HuH-7 (cell line): ENCODE results near the gene SQOR.

Experiments
- DNase-seq: peaks from one replicate; pipeline ENCODE4 v3.0.0; 2011; ENCODE audit warnings: low spot score

The SQOR gene

GRCh38 chr15:45660231-45660979 is 25.6 kb downstream of the SQOR start:
- DNase-seq = no peak

- no peak for DNase-seq
Observed at GRCh38 chr15:45662375-45662774, 27.5 kb downstream of the SQOR start.

GRCh38 chr15:45664451-45664850 is 29.6 kb downstream of the SQOR start:
- DNase-seq = no peak

GRCh38 chr15:45665261-45665660 is 30.4 kb downstream of the SQOR start:
- DNase-seq = no peak

DNA sequence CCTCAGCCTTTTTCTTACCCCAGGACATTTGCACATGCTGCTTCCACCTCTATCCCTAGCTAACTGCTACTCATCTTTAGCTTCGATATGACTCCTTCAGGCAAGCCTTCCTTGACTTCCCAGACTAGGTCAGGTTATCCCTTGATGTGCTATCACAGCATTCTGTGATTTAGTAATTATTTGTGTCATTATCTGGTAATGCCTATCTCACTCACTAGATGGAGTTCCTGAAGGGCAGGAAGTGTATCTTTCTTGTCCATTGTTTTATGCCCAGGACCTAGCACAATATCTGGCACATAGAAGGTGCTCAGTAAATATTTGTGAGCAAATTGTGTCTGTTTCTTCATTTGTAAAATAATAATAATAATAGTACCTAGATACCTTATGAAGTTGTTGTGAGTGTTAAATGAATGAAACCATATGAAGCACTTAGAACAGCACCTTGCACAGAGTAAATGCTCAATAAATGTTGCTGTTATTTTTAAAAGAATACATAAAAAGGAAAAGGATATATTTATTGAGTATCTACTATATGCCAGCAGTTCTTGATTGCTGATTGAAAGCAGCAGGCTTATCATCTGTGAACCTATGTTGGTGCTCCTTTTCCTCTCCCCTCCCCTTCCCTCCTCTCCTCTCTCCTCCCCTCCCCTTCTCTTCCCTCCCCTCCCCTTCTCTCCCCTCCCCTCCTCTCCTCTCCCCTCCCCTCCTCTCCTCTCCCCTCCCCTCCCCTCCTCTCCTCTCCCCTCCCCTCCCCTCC is 31.5 kb downstream of the SQOR start:
- DNase-seq = no peak

DNA sequence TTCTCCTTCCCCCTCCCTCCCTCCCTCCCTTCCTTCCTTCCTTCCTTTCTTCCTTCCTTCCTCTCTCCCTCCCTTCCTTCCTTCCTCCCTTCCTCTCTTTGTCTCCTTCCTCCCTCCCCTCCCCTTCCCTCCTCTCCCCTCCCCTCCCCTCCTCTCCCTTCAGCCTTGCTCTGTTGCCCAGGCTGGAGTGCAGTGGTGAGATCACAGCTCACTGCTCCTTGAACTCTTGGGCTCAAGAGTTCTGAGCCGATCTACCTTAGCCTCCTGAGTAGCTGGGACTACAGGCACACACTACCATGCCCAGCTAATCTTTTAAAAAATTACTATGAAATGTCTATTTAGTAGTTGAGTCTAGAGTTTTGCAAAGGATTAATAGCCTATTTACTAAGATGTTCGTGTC is 32.2 kb downstream of the SQOR start:
- no peak for DNase-seq

- DNase-seq = no peak
Observed at GRCh38 chr15:45668386-45668785, 33.6 kb downstream of the SQOR start.

DNA sequence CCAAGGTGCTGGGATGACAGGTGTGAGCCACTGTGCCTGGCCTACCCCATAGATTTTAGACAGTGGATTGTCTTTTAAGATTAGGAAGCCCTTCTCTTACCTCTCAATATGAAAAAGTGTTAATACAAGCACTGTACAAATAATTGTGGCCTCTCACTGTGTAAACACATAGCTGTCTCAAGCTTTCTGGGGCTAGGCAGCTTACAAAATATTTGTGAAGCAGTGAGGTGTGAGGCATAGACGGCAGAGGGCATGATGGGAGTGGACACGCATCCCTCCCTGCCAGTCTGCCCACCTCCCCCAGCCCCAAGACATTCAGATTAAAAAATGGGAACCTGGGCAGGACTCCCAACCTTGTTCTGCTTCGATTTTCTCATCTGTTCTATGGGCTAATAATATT is 34.6 kb downstream of the SQOR start:
- no peak for DNase-seq

- DNase-seq = no peak
Observed at GRCh38 chr15:45670091-45670490, 35.3 kb downstream of the SQOR start.

GRCh38 chr15:45670511-45670910 is 35.7 kb downstream of the SQOR start:
- DNase-seq = no peak

GRCh38 chr15:45674677-45675076 is 39.8 kb downstream of the SQOR start:
- DNase-seq = no peak

DNA sequence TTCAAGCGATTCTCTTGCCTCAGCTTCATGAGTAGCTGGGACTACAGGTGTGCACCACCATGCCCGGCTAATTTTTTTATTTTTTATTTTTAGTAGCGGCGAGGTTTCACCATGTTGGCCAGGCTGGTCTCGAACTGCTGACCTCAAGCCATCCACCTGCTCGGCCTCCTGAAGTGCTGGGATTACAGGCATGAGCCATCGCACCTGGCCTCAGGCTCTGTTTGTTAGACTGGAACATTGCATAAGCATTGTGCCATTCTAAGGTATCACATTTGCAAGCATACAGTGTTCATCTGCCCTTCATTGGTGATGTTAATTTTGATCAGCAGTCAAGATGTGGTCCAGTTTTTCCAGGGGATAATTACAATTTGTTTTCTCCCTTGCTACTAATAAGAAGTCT is 43.0 kb downstream of the SQOR start:
- DNase-seq = no peak

- DNase-seq = no peak
Observed at GRCh38 chr15:45678459-45679178, 43.8 kb downstream of the SQOR start.

- no peak for DNase-seq
Observed at GRCh38 chr15:45684533-45684932, 49.7 kb downstream of the SQOR start.

DNA sequence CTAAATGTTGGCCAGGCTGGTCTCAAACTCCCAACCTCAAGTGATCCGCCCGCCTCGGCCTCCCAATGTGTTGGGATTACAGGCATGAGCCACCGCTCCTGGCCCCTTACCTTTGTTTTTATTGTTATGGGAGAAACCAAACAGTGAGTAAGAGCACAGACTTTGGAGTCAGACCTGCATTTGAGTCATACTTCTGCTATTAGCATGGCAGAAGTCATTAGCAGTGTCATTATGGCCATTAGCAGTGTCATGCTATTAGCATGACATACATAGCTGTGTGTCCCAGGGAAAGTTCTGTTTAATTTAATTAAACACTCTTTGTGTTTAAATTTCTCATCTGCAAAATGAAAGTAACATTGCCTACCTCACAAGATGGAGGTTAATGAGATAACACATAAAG is 54.8 kb downstream of the SQOR start:
- no peak for DNase-seq

DNA sequence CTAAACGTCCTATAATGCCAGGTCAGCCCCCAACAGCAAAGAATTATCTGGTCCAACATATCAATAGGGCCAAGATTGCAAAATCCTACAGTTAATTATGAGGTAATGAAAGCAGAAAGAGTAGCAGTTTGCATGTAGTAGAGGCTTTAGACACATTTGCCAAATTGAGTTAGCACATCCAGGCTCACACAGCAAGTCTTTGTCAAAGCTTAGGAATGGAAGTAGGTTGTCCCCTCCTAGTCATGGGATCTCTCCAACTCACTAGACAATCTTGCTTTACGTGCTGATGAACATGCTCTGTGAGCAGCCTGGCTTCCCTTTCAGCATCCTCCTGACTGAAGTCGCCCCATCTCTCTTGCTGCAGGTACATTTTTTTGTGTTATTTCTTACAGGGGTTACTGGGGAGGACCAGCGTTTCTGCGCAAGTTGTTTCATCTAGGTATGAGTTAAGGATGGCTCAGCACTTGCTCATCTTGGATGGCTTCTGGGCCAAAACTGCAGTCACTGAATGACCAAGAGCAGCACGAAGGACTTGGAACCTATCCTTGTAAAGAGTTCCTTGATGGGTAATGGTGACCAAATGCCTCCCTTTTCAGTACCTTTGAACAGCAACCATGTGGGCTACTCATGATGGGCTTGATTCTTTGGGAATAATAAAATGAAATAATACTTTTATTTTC is 55.9 kb downstream of the SQOR start:
- DNase-seq = no peak

GRCh38 chr15:45701108-45701507 is 66.3 kb downstream of the SQOR start:
- DNase-seq = no peak

GRCh38 chr15:45702041-45702440 is 67.2 kb downstream of the SQOR start:
- no peak for DNase-seq

DNA sequence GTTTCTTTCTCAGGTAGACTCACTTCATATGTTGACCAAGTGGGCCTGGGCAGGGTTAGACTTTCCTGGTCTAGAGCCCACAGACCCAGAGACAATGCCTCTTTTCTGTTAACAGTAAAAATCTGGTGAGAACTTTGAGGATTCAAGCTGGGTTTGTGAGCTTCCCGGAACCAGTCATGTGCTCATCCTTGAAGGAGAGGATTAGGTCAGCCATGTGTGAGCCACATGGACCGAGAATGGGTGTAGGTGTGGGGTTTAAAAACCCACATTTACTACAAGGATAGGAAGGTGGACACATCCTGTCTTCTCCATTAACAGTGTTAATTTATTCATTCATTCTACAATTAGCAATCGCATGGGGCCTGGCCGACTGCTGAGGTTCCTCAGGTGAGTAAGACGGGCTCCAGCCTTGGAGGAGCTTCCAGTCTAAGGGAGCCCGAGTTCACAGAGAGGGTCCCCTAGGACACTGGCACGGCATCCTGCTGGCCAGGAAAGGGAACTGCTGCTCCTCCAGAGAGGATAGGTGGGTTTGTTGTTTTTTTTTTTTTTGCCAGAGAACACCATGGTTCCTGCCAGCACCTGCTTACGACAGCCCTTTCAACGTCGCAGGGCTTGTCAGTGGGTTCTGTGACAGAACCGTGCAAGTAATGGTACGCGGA is 69.0 kb downstream of the SQOR start:
- DNase-seq = peak; percentile 48

DNA sequence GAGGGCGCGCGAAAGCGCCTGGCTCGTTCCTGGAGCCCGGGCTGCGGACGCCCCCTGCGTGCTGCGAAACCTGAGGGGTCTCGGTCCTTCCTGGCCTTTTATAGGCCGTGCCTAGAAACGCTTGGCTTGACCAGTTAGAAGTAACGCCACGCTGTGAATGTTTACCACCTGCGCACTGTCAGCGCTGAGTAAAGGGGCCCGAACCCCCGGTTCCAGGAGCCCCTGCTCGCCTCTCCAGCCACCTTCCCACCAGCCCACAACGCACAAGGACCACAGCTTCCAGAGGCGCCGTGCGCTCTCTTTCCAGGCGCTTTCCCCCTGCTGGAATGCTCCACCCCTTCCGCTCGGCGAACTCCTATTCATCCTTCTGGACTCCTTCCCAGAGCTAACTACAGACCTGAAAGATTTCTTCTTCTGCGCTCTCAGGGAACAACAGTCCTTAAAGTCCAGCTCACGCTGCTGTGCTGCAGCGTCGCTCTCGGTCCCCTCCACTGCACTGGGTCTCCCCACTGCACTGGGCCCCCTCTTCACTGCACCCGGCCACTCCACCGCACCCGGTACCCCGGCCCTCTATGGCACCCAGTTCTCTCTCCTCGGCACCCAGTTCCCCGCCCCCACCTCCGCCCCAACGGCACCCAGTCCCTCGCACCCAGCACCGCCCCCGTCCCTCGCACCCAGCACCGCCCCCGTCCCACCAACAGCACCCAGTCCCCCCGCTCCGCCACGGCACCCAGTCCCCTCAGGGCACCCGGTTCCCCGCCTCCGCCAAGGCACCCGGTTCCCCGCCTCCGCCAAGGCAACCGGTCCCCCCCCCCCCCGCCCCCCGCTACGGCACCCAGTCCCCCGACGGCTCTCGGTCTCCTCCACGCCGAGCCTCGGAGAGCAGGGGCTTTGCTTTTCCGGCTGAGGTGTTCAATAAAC is 69.8 kb downstream of the SQOR start:
- DNase-seq = peak; percentile 64
